ENCODE results near the gene RPTOR. TPM values are rescaled to one million over a fixed set of nuclear protein-coding genes. Genes with fewer than 3 reads are reported as not detected.

Gene RPTOR
- total and polyA plus RNA-seq, 10 of the 15 experiments (the other 5 are each of a cell fraction or from before 2014, with no cell fraction given) = 0.18 to 32.1 (median 7.8) TPM

DNA sequence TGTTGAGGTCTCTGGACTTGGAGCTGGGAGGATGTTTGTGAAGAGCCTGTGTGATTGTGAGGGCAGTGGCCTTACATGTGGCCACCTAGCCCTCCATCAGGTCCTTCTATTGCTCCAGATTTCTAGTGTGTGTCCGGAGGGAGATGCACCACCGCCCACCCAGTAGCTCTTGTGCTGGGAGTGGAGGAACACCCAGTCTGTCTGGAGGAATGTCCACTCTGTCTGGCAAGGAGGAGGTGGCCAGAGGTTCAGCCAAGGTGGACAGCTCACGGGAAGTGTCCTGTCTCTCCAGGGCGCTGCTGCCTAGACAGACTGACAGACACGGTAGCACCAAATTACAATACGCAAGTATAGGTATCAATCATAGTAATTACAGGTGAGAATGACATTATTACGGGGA lies 10.6 kb downstream of the RPTOR start:
- H3K27ac ChIP-seq (ENCODE audit: control insufficient read depth, insufficient read depth) = no peak overlapping the region
- H3K9me3 ChIP-seq (replicated peaks; ENCODE audit: control insufficient read depth, insufficient read depth, low read length) = no peaks in the 10 kb centered on the region
- H3K27me3 ChIP-seq (replicated peaks in 1 of 2; ENCODE audit: control insufficient read depth in 2 of 2, insufficient read depth in 2 of 2, low read length in 1 of 2) = no peaks in the 10 kb centered on the region
- FAIRE-seq (no peak), DNase-seq (ENCODE audit: low read depth, low spot score) (no peak), ATAC-seq (no peak)
- peaks cover 5 to 7% of the 10 kb centered on the region in 2 experiments; a peak in 3 of 4 replicates for H3K36me3 ChIP-seq (ENCODE audit: control insufficient read depth in 2 of 2, insufficient read depth in 2 of 2, low read length in 1 of 2)
- H3K4me1 ChIP-seq (ENCODE audit: control insufficient read depth, insufficient read depth, low read length) = peaks cover 7% of the 10 kb centered on the region
- POLR2A ChIA-PET = no interaction called here
- BruUV-seq (replicated peaks) = no TSS peak
- no peak overlapping the region for H3K9ac ChIP-seq (ENCODE audit: control insufficient read depth, insufficient read depth, low read length)
- RAD21 ChIA-PET (ENCODE audit: unreplicated experiment) = no interaction called here
- SMC1A ChIA-PET (ENCODE audit: uncharacterized antibody, unreplicated experiment) = interaction anchor here (1.0 kb wide), 1 partner anchor 19 kb away, joined by 3 read pairs; no protein-coding TSS in a partner anchor
- TF ChIP-seq TCF7 (IDR thresholded peaks at IDR 0.05; ENCODE audit: borderline replicate concordance) (no peak), SP1 (IDR thresholded peaks at IDR 0.05; ENCODE audit: low read depth, low read length) (no peak), EED (IDR thresholded peaks at IDR 0.05; ENCODE audit: low read depth) (no peak), NR2C2 (IDR thresholded peaks at IDR 0.05; ENCODE audit: borderline replicate concordance, control insufficient read depth, insufficient read length, low read depth) (no peak), CBX3 (IDR thresholded peaks at IDR 0.05; ENCODE audit: borderline replicate concordance, low read depth) (no peak), BRCA1 (IDR thresholded peaks at IDR 0.05; ENCODE audit: low read depth, low read length) (no peak), ESRRA (IDR thresholded peaks at IDR 0.05; ENCODE audit: low read length) (no peak), HDGF (IDR thresholded peaks at IDR 0.05) (no peak)
- TF ChIP-seq, protein P1, sequence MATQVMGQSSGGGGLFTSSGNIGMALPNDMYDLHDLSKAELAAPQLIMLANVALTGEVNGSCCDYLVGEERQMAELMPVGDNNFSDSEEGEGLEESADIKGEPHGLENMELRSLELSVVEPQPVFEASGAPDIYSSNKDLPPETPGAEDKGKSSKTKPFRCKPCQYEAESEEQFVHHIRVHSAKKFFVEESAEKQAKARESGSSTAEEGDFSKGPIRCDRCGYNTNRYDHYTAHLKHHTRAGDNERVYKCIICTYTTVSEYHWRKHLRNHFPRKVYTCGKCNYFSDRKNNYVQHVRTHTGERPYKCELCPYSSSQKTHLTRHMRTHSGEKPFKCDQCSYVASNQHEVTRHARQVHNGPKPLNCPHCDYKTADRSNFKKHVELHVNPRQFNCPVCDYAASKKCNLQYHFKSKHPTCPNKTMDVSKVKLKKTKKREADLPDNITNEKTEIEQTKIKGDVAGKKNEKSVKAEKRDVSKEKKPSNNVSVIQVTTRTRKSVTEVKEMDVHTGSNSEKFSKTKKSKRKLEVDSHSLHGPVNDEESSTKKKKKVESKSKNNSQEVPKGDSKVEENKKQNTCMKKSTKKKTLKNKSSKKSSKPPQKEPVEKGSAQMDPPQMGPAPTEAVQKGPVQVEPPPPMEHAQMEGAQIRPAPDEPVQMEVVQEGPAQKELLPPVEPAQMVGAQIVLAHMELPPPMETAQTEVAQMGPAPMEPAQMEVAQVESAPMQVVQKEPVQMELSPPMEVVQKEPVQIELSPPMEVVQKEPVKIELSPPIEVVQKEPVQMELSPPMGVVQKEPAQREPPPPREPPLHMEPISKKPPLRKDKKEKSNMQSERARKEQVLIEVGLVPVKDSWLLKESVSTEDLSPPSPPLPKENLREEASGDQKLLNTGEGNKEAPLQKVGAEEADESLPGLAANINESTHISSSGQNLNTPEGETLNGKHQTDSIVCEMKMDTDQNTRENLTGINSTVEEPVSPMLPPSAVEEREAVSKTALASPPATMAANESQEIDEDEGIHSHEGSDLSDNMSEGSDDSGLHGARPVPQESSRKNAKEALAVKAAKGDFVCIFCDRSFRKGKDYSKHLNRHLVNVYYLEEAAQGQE (IDR thresholded peaks at IDR 0.05; ENCODE audit: low read depth, low read length) = no peak
- TF ChIP-seq, protein P2, sequence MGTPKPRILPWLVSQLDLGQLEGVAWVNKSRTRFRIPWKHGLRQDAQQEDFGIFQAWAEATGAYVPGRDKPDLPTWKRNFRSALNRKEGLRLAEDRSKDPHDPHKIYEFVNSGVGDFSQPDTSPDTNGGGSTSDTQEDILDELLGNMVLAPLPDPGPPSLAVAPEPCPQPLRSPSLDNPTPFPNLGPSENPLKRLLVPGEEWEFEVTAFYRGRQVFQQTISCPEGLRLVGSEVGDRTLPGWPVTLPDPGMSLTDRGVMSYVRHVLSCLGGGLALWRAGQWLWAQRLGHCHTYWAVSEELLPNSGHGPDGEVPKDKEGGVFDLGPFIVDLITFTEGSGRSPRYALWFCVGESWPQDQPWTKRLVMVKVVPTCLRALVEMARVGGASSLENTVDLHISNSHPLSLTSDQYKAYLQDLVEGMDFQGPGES (IDR thresholded peaks at IDR 0.05) = no peak
- no peaks in the 10 kb centered on the region; the same call in 1 of the 2 replicates for H4K20me1 ChIP-seq (ENCODE audit: control insufficient read depth, insufficient read depth)
- 98% methylated on average over 7 of the region's 7 CpGs for WGBS (ENCODE audit: insufficient coverage, insufficient replicate concordance, low lambda C conversion rate, missing lambda C conversion rate)
- no peak overlapping the region for H2AFZ ChIP-seq (ENCODE audit: control insufficient read depth, low read depth, low read length)
- intact Hi-C loops (cut with micrococcal nuclease; ENCODE audit: unreplicated experiment) = no loop called here
- H3K79me2 ChIP-seq (ENCODE audit: control insufficient read depth, insufficient read depth, low read length) = peaks cover 17% of the 10 kb centered on the region
- in situ Hi-C loops (cut with MboI) = no loop called here
- no peak overlapping the region for H3K4me3 ChIP-seq
- CTCF ChIA-PET = interaction anchor here (0.6 to 0.9 kb wide), 2 partner anchors 20 to 791 kb away, joined by 3 read pairs; no protein-coding TSS in a partner anchor
- no peak overlapping the region for H3K4me2 ChIP-seq (ENCODE audit: control insufficient read depth, insufficient read depth)
